Smooth muscle cell (in vitro differentiated cells): ENCODE results near the gene OR2T27. TPM values are rescaled to one million over a fixed set of nuclear protein-coding genes. Genes with fewer than 3 reads are reported as not detected.
"Not testable (repeated sequence)": the region's sequence is repeated elsewhere in the genome, so short reads cannot be mapped to it uniquely, and the experiment has no call there.

Experiments used
- DNase-seq: peaks from one replicate; lab custom pipeline; 2025; ENCODE audit not compliant: unreplicated experiment; lab: John Stamatoyannopoulos, UW
- H2AFZ ChIP-seq: fragments of 200-600 bp; sonication (generic); 2 replicates; pipeline ENCODE4 v1.6.0; 2016; ENCODE audit warnings: antibody characterized with exemption, low read depth, mild to moderate bottlenecking
- H3F3A ChIP-seq: fragments of 200-600 bp; sonication (generic); 2 replicates; pipeline ENCODE4 v1.6.0; 2017; ENCODE audit warnings: antibody characterized with exemption, low read depth
- H3K27ac ChIP-seq: fragments of 200-600 bp; sonication (generic); 2 replicates; pipeline ENCODE4 v1.5.1; 2016; ENCODE audit warnings: low read depth, mild to moderate bottlenecking
- H3K27me3 ChIP-seq: fragments of 200-600 bp; sonication (generic); 2 replicates; pipeline ENCODE4 v1.6.1; 2016; ENCODE audit warnings: low read depth, mild to moderate bottlenecking
- H3K36me3 ChIP-seq: fragments of 200-600 bp; sonication (generic); 2 replicates; pipeline ENCODE4 v1.5.1; 2016; ENCODE audit warnings: low read depth
- H3K4me1 ChIP-seq: fragments of 200-600 bp; sonication (generic); 2 replicates; pipeline ENCODE4 v1.5.1; 2016; ENCODE audit warnings: low read depth
- H3K4me2 ChIP-seq: fragments of 200-600 bp; sonication (generic); 2 replicates; pipeline ENCODE4 v1.6.0; 2016; ENCODE audit warnings: mild to moderate bottlenecking
- H3K4me3 ChIP-seq: fragments of 200-600 bp; sonication (generic); 2 replicates; pipeline ENCODE4 v1.5.1; 2016; ENCODE audit warnings: mild to moderate bottlenecking
- H3K79me2 ChIP-seq: fragments of 200-600 bp; sonication (generic); 2 replicates; pipeline ENCODE4 v1.6.0; 2016; ENCODE audit warnings: low read depth, mild to moderate bottlenecking
- H3K9ac ChIP-seq: fragments of 200-600 bp; sonication (generic); 2 replicates; pipeline ENCODE4 v1.6.0; 2016; ENCODE audit warnings: low read depth
- H3K9me3 ChIP-seq: fragments of 200-600 bp; sonication (generic); replicated peaks from 2 replicates; pipeline ENCODE4 v1.5.1; 2016; ENCODE audit warnings: low read depth
- H4K20me1 ChIP-seq: fragments of 200-600 bp; sonication (generic); 2 replicates; pipeline ENCODE4 v1.6.0; 2016; ENCODE audit warnings: low read depth
- CTCF ChIP-seq: fragments of 200-600 bp; sonication (generic); IDR thresholded peaks from 2 replicates; pipeline ENCODE4 v1.5.1; 2017; ENCODE audit warnings: borderline replicate concordance, mild to moderate bottlenecking, antibody characterized with exemption; ENCODE audit not compliant: insufficient read depth, poor library complexity, severe bottlenecking
- WGBS: methylation state at CpG from one replicate; pipeline ENCODE4 v1.1.7; 2016; ENCODE audit warnings: low lambda C conversion rate; 5-methylcytosine and 5-hydroxymethylcytosine counted together
- polyA plus RNA-seq: library from polyadenylated mRNA; unstranded; fragments of >200 nt; fragmentation: Nextera tagmentation; extraction: Ambion mirVana; gene quantifications from 2 replicates; pipeline ENCODE4 v1.2.1, GENCODE V29; 2016
- total RNA-seq: library from RNA; depleted of rRNA; stranded (reverse); fragments of >200 nt; gene quantifications from 2 replicates; pipeline ENCODE4 v1.2.3, GENCODE V29; 2014

OR2T27 gene
- total RNA-seq (not detected in 2 replicates), polyA plus RNA-seq (not detected in 2 replicates)

- H3K4me3 ChIP-seq, result not testable (repeated sequence)
These were observed at the start of gene OR2T27 for GRCh38 chr1:248655354-248655753. OR2T27 (minus strand) TSS chr1:248655528; CDS start chr1:248650884, 4,644 bp downstream.

DNA sequence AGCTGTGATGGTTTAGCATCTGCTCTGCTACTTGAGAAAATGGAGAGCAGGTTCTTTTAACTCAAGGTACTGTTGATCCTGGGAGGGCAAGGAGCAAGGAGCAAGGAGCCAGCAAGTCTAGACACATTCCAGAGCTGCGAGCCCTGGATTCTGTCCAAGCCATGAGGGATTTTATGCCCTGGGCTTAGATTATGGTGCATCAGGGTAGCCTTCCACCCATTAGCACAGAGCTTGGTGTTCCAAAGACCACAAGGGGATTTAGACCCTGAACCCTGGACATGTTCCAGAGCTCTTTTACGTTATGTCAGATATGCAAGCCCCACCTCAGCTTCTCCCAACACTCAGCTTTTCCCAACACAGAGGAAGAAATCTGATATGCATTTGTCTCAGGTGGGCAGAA lies 49.3 kb upstream of the OR2T27 start:
- Histone ChIP-seq H3K4me3 (no peak overlapping the region), H3K4me2 (no peak overlapping the region), H2AFZ (no peak overlapping the region), H3F3A (no peaks in the 10 kb centered on the region), H3K9ac (no peak overlapping the region), H3K9me3 (peaks cover 16% of the 10 kb centered on the region), H3K27ac (no peak overlapping the region), H3K4me1 (no peaks in the 10 kb centered on the region), H3K27me3 (no peaks in the 10 kb centered on the region), H4K20me1 (no peaks in the 10 kb centered on the region), H3K79me2 (no peaks in the 10 kb centered on the region), H3K36me3 (no peaks in the 10 kb centered on the region)
- DNase-seq, result no peak
- WGBS, result 79% methylated on average over 2 of the region's 2 CpGs
- TF ChIP-seq CTCF, result no peak

More at GRCh38 chr1:248655354-248655753, at the start of gene OR2T27:
- not testable (repeated sequence) for H3F3A ChIP-seq, H3K9me3 ChIP-seq, H3K9ac ChIP-seq, H3K27ac ChIP-seq, H3K79me2 ChIP-seq, H4K20me1 ChIP-seq, H3K4me2 ChIP-seq, H2AFZ ChIP-seq, H3K4me1 ChIP-seq, DNase-seq, H3K27me3 ChIP-seq, H3K36me3 ChIP-seq
- WGBS, result 100% methylated on average over 1 of the region's 3 CpGs

DNA sequence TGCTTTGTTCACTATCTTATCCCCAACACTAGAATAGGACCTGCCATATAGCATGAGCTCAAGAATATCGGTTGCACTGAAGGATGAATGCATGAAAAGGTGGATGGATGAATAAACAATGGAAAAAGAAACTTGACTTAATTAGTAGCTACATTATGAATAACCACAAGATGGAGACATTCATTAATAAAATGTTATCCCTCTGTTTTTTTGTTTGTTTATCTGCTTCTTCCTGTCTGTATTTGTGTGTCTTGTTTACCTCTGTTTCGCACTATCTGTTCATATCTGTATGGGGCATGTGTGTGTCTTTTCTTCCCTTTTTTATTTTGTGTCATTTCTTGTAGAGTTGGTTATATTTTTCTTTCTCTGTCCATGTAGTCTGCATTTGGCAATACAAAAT lies 48.3 kb upstream of the OR2T27 start:
- Histone ChIP-seq H3K4me2 (no peak overlapping the region), H3K79me2 (no peaks in the 10 kb centered on the region), H3K9me3 (peaks cover 16% of the 10 kb centered on the region), H3K4me1 (no peaks in the 10 kb centered on the region), H3K9ac (no peak overlapping the region), H3K27ac (no peak overlapping the region), H4K20me1 (no peaks in the 10 kb centered on the region), H3K27me3 (no peaks in the 10 kb centered on the region), H3F3A (no peaks in the 10 kb centered on the region), H3K36me3 (no peaks in the 10 kb centered on the region), H3K4me3 (no peak overlapping the region), H2AFZ (no peak overlapping the region)
- WGBS, result 67% methylated on average over 2 of the region's 2 CpGs
- no peak for DNase-seq
- no peak for TF ChIP-seq CTCF

- Histone ChIP-seq H3K9me3 (peaks cover 19% of the 10 kb centered on the region), H3K4me3 (no peak within 1 kb of the TSS), H3K27ac (no peak within 1 kb of the TSS), H2AFZ (no peak within 1 kb of the TSS), H4K20me1 (no peaks in the 10 kb centered on the region), H3K79me2 (no peaks in the 10 kb centered on the region), H3F3A (no peaks in the 10 kb centered on the region), H3K9ac (no peak within 1 kb of the TSS), H3K27me3 (no peaks in the 10 kb centered on the region), H3K4me2 (no peak within 1 kb of the TSS), H3K36me3 (no peaks in the 10 kb centered on the region), H3K4me1 (no peaks in the 10 kb centered on the region)
- DNase-seq, result no peak
- 63% methylated on average over 1 of the region's 1 CpG for WGBS
- TF ChIP-seq CTCF, result no peak
These were observed 47.4 kb upstream of the OR2T27 start, which contains the start of gene OR14I1 for GRCh38 chr1:248702714-248703113. OR14I1 (minus strand) TSS chr1:248702766.
